ENCODE data around the gene PTGFRN.

PTGFRN gene

DNA sequence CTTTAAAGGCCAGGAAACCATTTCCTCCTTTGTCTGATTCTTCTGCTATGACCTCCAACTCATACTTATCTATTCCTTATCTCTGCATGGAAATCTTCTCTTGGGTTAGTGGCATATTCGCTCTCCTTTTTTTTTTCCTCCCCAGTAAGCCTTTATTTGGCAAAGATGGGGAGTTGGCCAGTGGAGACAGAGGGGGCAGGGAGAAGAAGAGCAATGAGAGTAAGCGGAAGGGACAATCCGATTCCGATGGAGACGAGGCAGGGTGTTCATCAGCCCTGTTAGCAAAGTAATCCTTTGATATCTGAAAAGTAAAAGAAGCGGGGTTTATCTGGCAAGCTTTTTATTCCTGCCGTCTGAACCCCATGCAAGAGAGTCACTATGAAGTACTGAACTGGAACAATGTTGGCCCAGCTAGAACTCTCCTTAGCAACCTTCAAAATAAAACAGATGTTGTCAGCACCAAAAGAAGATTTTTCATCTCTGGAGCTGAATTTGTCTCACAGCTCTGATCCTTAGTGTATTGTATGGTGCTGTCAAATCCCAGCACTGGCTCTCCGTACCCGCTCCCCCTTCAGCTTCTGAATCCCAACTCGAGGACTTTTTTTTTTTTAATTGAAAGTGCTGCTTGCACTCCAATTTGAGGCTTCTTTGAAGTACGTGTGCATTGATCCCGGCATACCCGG is 40.9 kb downstream of the PTGFRN start:
- no peaks in the 10 kb centered on the region for H3K36me3 ChIP-seq (ENCODE audit: control insufficient read depth, insufficient read depth, low read length)
- no peak overlapping the region for H3K4me3 ChIP-seq (ENCODE audit: insufficient read depth, low read depth, low read length, poor library complexity, severe bottlenecking)
- no peak overlapping the region for H3K27ac ChIP-seq (ENCODE audit: insufficient read depth, low read length, poor library complexity, severe bottlenecking)
- no peaks in the 10 kb centered on the region for H3K4me1 ChIP-seq (ENCODE audit: control insufficient read depth, insufficient read depth, low read length, poor library complexity, severe bottlenecking)
- no peaks in the 10 kb centered on the region for H3K27me3 ChIP-seq (replicated peaks; ENCODE audit: control insufficient read depth, insufficient read depth, low read length, poor library complexity, severe bottlenecking)
- no peaks in the 10 kb centered on the region for H3K9me3 ChIP-seq (ENCODE audit: control insufficient read depth, low read length)
- no peak for DNase-seq

- DNase-seq, result no peak
- Histone ChIP-seq H3K4me1 (ENCODE audit: control insufficient read depth, insufficient read depth, low read length, poor library complexity, severe bottlenecking) (no peaks in the 10 kb centered on the region), H3K9me3 (ENCODE audit: control insufficient read depth, low read length) (no peaks in the 10 kb centered on the region), H3K27ac (ENCODE audit: insufficient read depth, low read length, poor library complexity, severe bottlenecking) (no peak overlapping the region), H3K4me3 (ENCODE audit: insufficient read depth, low read depth, low read length, poor library complexity, severe bottlenecking) (no peak overlapping the region), H3K27me3 (replicated peaks; ENCODE audit: control insufficient read depth, insufficient read depth, low read length, poor library complexity, severe bottlenecking) (no peaks in the 10 kb centered on the region), H3K36me3 (ENCODE audit: control insufficient read depth, insufficient read depth, low read length) (no peaks in the 10 kb centered on the region)
These were observed 41.7 kb downstream of the PTGFRN start for GRCh38 chr1:116951200-116951935.

DNA sequence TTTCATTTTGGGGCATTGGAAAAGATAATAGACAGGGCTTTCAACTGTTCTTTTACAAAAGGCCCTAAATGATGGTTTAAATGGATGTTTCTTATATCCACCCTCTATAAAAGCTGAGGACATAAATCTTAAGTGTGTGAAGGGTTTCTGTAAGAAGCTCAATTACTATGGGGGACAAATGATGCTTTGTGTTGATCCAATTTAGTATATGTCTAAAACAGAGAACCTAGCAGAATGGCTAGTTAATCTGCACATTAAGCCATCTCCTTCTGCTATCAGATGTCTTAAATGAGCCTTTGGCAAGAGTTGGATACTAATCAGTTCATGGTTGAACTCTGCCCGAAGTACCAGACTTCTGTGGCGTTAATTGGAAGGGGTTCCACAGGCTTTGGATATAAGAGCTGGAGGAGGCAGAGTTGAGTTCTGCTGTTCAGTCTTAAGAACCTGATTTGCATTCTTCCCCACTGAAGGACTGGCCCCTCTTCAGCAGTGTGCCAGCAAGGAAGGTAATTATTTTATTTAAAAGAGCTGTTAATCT is 43.1 kb downstream of the PTGFRN start:
- no peaks in the 10 kb centered on the region for H3K36me3 ChIP-seq (ENCODE audit: control insufficient read depth, insufficient read depth, low read length)
- H3K9me3 ChIP-seq (ENCODE audit: control insufficient read depth, low read length), result no peaks in the 10 kb centered on the region
- H3K27ac ChIP-seq (ENCODE audit: insufficient read depth, low read length, poor library complexity, severe bottlenecking), result no peak overlapping the region
- H3K27me3 ChIP-seq (replicated peaks; ENCODE audit: control insufficient read depth, insufficient read depth, low read length, poor library complexity, severe bottlenecking), result no peaks in the 10 kb centered on the region
- H3K4me1 ChIP-seq (ENCODE audit: control insufficient read depth, insufficient read depth, low read length, poor library complexity, severe bottlenecking), result no peaks in the 10 kb centered on the region
- DNase-seq, result no peak
- no peak overlapping the region for H3K4me3 ChIP-seq (ENCODE audit: insufficient read depth, low read depth, low read length, poor library complexity, severe bottlenecking)

DNA sequence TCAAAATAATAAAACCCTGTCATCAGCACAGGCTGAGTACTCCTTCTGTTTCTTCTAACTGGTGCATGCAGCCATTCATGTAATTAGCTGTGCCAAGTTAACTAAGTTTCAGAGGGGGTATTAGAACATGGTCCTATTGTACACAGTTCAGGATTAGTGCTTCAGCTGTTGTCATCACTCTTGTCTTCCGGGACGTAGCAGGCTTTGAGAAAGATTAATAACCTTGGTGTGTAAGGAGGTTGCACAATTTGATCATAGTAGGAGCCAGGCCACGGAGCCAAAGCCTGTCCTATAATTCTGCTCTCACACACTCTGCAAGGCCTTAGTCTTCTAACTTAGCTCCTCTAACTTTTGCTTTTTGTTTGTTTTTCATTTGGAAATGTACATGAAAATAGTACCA is 44.7 kb downstream of the PTGFRN start:
- no peaks in the 10 kb centered on the region for H3K9me3 ChIP-seq (ENCODE audit: control insufficient read depth, low read length)
- H3K4me1 ChIP-seq (ENCODE audit: control insufficient read depth, insufficient read depth, low read length, poor library complexity, severe bottlenecking), result no peaks in the 10 kb centered on the region
- no peak overlapping the region for H3K27ac ChIP-seq (ENCODE audit: insufficient read depth, low read length, poor library complexity, severe bottlenecking)
- DNase-seq, result no peak
- H3K36me3 ChIP-seq (ENCODE audit: control insufficient read depth, insufficient read depth, low read length), result no peaks in the 10 kb centered on the region
- no peak overlapping the region for H3K4me3 ChIP-seq (ENCODE audit: insufficient read depth, low read depth, low read length, poor library complexity, severe bottlenecking)
- no peaks in the 10 kb centered on the region for H3K27me3 ChIP-seq (replicated peaks; ENCODE audit: control insufficient read depth, insufficient read depth, low read length, poor library complexity, severe bottlenecking)

DNA sequence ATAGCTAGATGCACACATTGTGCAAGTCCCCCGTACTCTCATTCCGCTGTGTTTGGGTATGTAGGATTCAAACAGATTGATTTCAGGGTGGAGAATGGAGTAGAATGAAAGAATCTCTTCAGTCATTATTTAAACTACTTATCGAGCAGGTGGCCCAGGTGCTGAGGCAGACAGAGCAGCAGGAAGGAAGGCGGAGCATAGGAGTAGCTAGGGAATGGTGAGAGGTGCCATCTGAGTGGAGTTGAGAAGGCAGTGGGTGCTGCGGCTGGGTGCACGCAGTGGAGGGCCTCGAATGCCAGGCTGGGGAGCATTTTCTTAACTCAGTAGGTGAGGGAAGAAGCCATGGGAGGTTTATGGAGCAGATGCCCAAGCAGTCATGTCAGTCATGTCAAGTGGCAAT is 46.7 kb downstream of the PTGFRN start:
- no peaks in the 10 kb centered on the region for H3K4me1 ChIP-seq (ENCODE audit: control insufficient read depth, insufficient read depth, low read length, poor library complexity, severe bottlenecking)
- H3K9me3 ChIP-seq (ENCODE audit: control insufficient read depth, low read length), result no peaks in the 10 kb centered on the region
- H3K27ac ChIP-seq (ENCODE audit: insufficient read depth, low read length, poor library complexity, severe bottlenecking), result no peak overlapping the region
- no peak overlapping the region for H3K4me3 ChIP-seq (ENCODE audit: insufficient read depth, low read depth, low read length, poor library complexity, severe bottlenecking)
- no peaks in the 10 kb centered on the region for H3K36me3 ChIP-seq (ENCODE audit: control insufficient read depth, insufficient read depth, low read length)
- DNase-seq, result no peak
- H3K27me3 ChIP-seq (replicated peaks; ENCODE audit: control insufficient read depth, insufficient read depth, low read length, poor library complexity, severe bottlenecking), result no peaks in the 10 kb centered on the region

DNA sequence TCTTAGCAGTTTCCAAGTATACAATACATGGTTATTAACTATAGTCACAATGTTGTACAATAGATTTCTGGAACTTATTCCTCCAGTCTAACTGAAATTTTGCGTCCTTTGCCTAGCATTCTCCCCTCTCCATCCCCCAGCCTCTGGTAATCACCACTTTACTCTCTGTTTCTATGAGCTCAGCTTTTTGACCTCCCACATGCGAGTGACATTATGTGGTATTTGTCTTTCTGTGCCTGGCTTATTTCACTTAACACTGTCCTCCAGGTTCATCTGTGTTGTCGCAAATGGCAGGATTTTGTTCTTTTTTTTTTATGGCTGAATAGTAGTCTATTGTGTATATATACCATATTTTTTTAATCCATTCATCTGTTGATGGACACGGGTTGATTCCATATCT is 47.9 kb downstream of the PTGFRN start:
- peaks cover 1% of the 10 kb centered on the region for H3K4me1 ChIP-seq (ENCODE audit: control insufficient read depth, insufficient read depth, low read length, poor library complexity, severe bottlenecking)

DNA sequence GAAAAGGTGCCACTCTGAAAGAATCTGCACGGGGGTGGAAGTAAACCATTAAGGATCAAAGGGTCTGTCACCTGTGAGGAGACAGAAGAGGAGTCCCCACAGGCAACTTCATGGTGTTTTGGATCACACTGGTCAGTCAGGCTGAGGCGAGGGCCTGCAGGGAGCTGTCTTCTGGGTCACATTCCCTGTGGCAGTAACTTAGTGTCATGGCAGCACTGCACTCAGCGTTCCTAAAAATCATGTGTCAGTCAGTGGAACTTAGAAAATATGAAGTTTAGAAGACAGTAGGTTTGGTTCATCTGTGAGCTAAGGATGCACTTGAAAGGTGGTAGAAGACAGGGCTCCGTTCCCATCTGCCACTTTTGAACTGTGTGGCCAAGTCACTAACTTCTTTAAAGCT is 48.4 kb downstream of the PTGFRN start:
- H3K9me3 ChIP-seq (ENCODE audit: control insufficient read depth, low read length), result no peaks in the 10 kb centered on the region
- no peaks in the 10 kb centered on the region for H3K27me3 ChIP-seq (replicated peaks; ENCODE audit: control insufficient read depth, insufficient read depth, low read length, poor library complexity, severe bottlenecking)
- H3K4me3 ChIP-seq (ENCODE audit: insufficient read depth, low read depth, low read length, poor library complexity, severe bottlenecking), result no peak overlapping the region
- peaks cover 6% of the 10 kb centered on the region for H3K4me1 ChIP-seq (ENCODE audit: control insufficient read depth, insufficient read depth, low read length, poor library complexity, severe bottlenecking)
- no peak for DNase-seq
- no peak overlapping the region for H3K27ac ChIP-seq (ENCODE audit: insufficient read depth, low read length, poor library complexity, severe bottlenecking)
- no peaks in the 10 kb centered on the region for H3K36me3 ChIP-seq (ENCODE audit: control insufficient read depth, insufficient read depth, low read length)

More for the DNA sequence above, 47.9 kb downstream of the PTGFRN start:
- Histone ChIP-seq H3K36me3 (ENCODE audit: control insufficient read depth, insufficient read depth, low read length) (no peaks in the 10 kb centered on the region), H3K4me3 (ENCODE audit: insufficient read depth, low read depth, low read length, poor library complexity, severe bottlenecking) (no peak overlapping the region), H3K27me3 (replicated peaks; ENCODE audit: control insufficient read depth, insufficient read depth, low read length, poor library complexity, severe bottlenecking) (no peaks in the 10 kb centered on the region), H3K27ac (ENCODE audit: insufficient read depth, low read length, poor library complexity, severe bottlenecking) (no peak overlapping the region), H3K9me3 (ENCODE audit: control insufficient read depth, low read length) (no peaks in the 10 kb centered on the region)
- no peak for DNase-seq

DNA sequence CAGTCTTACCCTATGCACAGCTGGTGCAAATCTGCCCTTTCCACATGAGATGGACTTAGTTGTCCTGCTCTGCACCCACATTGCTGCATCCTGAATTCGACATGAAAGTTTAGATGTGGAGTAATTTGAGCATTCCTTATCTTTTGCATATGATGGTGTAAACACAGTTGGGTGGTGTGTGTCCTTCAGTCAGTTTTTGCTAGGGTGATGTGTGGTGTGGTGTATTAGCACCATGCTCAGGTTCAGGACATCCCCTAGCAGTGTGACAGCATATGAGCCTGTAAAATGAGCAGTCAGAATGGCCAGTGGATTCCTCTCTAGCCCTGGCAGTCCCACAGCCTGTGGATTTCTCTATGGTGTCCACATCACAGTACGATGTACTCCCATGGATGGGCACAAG is 49.3 kb downstream of the PTGFRN start:
- no peaks in the 10 kb centered on the region for H3K36me3 ChIP-seq (ENCODE audit: control insufficient read depth, insufficient read depth, low read length)
- no peak for DNase-seq
- H3K4me1 ChIP-seq (ENCODE audit: control insufficient read depth, insufficient read depth, low read length, poor library complexity, severe bottlenecking), result peaks cover 11% of the 10 kb centered on the region
- no peak overlapping the region for H3K27ac ChIP-seq (ENCODE audit: insufficient read depth, low read length, poor library complexity, severe bottlenecking)
- no peak overlapping the region for H3K4me3 ChIP-seq (ENCODE audit: insufficient read depth, low read depth, low read length, poor library complexity, severe bottlenecking)
- no peaks in the 10 kb centered on the region for H3K9me3 ChIP-seq (ENCODE audit: control insufficient read depth, low read length)
- H3K27me3 ChIP-seq (replicated peaks; ENCODE audit: control insufficient read depth, insufficient read depth, low read length, poor library complexity, severe bottlenecking), result no peaks in the 10 kb centered on the region

GRCh38 chr1:116961606-116962005 is 51.9 kb downstream of the PTGFRN start:
- Histone ChIP-seq H3K4me3 (ENCODE audit: insufficient read depth, low read depth, low read length, poor library complexity, severe bottlenecking) (no peak overlapping the region), H3K36me3 (ENCODE audit: control insufficient read depth, insufficient read depth, low read length) (no peaks in the 10 kb centered on the region), H3K9me3 (ENCODE audit: control insufficient read depth, low read length) (no peaks in the 10 kb centered on the region), H3K4me1 (ENCODE audit: control insufficient read depth, insufficient read depth, low read length, poor library complexity, severe bottlenecking) (peaks cover 11% of the 10 kb centered on the region), H3K27me3 (replicated peaks; ENCODE audit: control insufficient read depth, insufficient read depth, low read length, poor library complexity, severe bottlenecking) (no peaks in the 10 kb centered on the region), H3K27ac (ENCODE audit: insufficient read depth, low read length, poor library complexity, severe bottlenecking) (no peak overlapping the region)
- DNase-seq, result no peak

GRCh38 chr1:116962987-116963639 is 53.4 kb downstream of the PTGFRN start:
- Histone ChIP-seq H3K36me3 (ENCODE audit: control insufficient read depth, insufficient read depth, low read length) (no peaks in the 10 kb centered on the region), H3K27me3 (replicated peaks; ENCODE audit: control insufficient read depth, insufficient read depth, low read length, poor library complexity, severe bottlenecking) (no peaks in the 10 kb centered on the region), H3K9me3 (ENCODE audit: control insufficient read depth, low read length) (no peaks in the 10 kb centered on the region), H3K27ac (ENCODE audit: insufficient read depth, low read length, poor library complexity, severe bottlenecking) (no peak overlapping the region), H3K4me1 (ENCODE audit: control insufficient read depth, insufficient read depth, low read length, poor library complexity, severe bottlenecking) (peaks cover 11% of the 10 kb centered on the region), H3K4me3 (ENCODE audit: insufficient read depth, low read depth, low read length, poor library complexity, severe bottlenecking) (no peak overlapping the region)
- DNase-seq, result no peak
